NCI-H345 treated with DMSO at 0.1 percent for 48 hours (cell line): Measurements from ENCODE around the gene COL21A1.

Experiments
- DNase-seq: peaks from one replicate; lab custom pipeline; 2025; ENCODE audit not compliant: unreplicated experiment; lab: John Stamatoyannopoulos, UW

The COL21A1 gene

DNA sequence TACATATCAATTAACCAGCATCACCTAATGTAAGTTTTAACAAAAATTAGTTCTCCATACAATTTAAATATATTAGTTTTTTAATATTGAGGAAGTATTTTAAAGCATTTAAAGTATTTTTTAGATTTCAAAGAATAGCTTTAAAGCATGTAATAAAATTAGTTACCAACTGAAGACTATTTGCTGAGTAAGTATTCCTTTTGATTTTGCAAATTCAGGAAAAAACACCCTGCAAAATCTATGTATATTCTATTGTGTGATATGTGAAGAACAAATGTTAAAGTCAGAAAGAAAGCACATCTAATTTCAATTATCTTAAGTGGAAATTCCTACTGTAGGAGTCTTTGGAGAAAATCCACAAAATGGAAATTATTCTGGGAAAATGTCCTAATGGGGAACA, 107.3 kb downstream of the COL21A1 start:
- no peak for DNase-seq

DNA sequence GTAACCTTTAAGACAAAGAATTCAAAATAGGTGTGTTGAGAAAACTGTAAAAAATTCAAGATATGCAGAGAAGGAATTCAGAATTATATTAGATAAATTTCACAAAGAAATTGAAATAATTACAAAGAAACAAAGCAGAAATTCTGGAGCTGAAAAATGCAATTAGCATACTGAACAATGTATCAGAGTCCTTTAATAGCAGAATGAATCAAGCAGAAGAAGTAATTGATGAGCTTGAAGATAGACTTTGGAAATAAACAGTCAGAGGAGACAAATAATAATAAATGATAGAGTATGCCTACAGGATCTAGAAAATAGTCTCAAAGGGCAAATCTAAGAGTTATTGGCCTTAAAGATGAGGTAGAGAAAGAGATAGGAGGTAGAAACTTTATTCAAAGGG, 131.7 kb downstream of the COL21A1 start:
- no peak for DNase-seq

DNA sequence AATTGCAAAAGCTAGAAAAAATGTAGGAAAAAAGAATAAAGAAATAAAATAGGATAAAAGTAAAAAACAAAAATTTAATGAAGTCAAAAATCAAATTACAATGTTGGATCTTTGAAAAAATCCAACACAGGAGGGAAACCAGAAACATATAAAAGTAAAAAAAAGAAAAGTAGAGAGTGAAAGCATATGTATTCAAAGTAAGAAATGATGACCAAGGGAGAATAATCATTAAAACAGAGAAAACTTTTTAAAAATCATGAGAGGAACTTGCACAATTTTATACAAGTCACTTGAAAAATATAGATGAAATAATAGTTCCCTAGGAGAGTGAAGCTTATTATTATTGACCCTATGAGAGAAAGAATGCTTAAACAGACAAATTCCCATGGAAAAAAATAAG, 138.2 kb downstream of the COL21A1 start:
- no peak for DNase-seq

DNA sequence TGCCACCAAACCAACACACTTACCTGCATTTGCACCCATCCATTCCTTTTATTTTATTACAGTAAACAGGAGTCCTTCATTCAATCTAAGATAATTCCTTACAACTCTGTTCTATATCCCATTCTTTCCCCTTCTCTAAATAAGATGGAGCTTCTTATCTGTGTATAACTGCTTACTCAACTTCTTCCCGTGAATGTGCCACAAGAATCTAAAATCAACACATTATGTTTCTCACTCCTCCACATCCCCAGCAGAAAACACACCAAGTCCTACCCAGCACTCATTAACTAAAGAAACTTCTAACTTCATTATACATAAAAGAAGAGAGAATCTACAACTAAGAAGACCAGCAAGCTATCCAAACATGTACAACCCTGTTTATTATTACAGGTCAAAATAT, 141.1 kb downstream of the COL21A1 start:
- DNase-seq = no peak

DNA sequence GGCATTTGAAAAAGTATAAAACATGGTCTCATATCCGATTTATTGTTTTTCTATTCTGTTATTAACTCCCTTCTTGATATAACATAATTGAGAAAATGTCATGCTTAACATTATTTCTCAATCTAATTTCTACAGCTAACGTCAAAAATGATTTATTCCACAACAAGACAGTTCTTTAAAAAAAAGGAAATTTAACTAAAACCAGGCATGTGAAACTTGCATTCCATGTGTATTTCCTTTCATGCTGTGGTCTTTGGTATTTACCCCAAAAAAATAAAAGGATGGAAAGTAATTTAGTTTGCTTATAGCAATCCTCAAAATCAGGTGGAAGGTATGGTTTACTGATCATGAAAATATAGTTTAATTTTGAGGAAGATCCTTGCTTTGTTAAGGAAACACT, 142.8 kb downstream of the COL21A1 start:
- no peak for DNase-seq

DNA sequence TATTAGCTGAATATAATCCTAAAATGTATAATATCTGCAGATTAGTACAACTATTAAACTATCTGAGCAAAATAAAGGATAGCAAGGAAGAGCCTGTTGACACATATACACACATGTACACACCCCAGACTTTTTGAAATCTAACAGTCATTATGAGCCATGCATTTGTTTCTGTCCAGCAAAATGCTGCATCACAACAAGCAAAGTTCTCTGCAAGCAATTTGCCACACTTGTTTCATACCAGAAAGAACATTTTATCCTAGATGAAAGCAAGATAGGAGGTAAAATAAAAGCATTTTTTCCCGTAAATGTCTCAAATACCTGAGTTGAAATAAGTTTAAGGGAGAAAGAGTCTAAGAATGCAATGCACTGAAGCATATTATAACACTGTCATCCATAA, 145.2 kb downstream of the COL21A1 start:
- no peak for DNase-seq

DNA sequence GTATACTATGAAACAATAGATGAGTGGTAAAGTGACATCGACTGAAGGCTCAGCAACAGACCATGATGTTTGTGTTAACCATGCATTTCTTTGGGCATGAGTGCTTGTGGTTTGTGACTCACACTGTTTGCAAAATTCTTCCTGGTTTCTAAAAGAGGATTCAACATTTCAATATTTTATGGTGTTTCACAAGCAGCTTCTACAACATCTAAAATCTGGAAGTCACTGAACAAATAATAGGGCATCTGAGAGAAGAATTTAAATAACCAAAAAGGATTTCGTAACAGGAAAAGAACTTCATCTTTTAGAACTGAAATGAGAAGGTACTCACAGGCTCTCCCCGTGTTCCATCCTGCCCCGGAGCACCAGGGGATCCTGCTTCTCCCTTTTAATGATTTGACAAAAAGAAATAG, 146.2 kb downstream of the COL21A1 start:
- DNase-seq = no peak

DNA sequence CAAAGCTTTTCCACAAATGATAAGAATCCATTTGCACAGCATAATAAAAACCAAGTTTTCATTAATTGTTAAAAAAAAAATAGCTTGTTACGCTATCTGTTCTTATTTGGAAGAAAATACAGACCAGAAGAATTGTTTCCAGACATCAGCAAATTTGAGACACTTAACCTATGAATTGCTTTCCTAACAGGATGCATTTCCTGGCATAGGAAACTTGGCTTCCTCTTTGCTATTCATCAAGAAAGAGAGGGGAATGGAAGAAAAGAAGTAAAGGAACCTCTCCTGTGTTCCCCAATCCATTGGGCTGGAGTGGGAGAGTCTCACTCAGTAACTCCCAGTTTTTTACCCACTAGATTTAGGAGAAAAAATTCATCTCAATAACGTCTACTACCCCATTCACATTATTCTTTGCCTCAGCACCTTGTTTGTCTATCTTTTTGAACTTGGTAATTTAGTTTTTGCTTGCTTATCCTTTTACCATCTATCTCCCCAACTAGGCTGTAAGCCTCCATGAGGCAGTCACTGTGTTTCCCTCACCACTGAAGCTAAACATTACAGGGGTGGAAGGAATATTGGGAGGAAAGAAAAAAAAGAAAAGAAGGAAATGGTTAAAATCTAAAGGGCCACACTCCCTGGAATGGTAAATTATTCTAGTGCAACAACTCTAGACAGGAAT, 150.3 kb downstream of the COL21A1 start:
- DNase-seq = no peak

DNA sequence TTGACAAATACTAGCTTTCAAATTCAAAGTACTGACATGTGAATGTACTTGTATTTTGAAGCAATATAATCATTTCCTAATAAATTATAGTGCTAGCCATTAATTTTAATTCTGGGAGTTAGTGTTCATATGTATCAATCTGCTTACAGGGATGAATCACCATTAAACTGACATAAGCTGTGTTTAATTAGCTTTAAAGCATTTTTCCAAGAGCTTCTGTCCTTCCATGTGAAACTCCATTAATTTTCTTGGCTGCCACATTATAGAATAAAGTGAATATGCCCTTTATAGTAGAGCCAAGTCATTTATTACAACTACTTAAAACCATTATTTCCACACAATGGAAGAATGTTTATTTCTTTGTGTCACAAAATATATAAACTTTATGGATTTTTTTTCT, 150.8 kb downstream of the COL21A1 start:
- DNase-seq = no peak

DNA sequence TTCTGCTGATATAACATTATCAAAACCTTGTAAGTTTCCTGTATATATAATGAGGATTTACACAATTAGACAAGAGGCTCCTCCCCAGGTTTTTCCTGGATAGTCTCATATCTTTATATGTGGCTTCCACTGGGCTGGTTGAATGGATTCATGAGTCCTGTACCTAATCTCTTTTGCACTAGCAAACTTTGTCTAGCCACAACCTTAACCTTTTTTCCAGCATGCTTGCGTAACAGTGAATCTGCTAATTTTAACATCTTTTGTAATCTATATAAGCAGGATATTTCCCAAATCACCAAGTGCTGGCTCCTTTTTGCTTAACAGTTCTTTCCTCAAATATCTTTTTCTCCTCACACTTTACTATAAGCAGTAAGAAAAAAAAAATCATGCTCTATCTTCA, 153.6 kb downstream of the COL21A1 start:
- DNase-seq = no peak

DNA sequence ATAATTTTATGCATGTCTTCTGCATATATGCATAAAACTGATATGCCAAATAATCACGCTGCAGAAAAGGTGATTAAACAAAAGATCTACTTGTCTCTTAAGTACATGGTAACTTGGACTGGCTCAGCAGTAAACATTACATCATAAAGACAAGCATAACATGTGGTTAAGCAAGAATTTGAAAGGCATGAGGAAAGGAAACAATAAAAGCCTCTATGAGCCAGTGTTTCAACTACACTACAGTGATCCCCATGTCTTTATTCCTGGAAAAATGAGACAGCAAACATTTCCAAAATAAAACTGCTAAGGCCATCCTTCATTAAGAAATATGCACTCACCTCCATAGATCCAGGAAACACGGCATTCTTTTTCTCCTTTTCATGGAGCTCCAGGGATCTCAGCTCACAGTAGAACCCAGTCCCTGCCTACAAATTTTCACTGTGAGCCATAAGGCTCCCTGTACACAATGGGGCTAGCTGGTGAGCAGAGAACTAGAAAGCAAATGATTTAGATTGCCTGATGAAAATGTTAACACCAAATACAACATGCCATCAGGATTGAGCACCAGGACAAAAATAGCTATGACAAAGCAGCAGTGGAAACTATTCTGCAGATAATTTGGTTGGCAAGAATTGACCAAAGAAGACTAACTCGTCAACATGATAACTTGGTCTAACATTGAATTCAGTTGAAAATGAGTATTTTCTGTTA, 156.1 kb downstream of the COL21A1 start:
- no peak for DNase-seq

DNA sequence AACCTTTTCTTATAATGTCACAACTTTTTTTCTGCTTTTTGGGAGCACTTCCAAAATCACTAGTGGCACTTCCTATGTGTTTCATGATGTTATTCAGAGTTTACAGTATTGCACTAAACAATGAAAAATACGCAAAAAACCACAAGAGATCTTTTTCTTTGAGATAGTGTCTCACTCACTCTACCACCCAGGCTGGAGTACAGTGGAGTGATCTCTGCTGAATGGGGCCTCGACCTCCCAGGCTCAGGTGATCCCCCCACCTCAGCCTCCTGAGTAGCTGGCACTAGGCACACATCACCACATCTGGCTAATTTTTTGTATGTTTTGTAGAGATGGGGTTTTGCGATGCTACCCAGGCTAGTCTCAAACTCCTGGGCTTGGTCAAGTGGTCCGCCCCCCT, 158.7 kb downstream of the COL21A1 start:
- DNase-seq = no peak

DNA sequence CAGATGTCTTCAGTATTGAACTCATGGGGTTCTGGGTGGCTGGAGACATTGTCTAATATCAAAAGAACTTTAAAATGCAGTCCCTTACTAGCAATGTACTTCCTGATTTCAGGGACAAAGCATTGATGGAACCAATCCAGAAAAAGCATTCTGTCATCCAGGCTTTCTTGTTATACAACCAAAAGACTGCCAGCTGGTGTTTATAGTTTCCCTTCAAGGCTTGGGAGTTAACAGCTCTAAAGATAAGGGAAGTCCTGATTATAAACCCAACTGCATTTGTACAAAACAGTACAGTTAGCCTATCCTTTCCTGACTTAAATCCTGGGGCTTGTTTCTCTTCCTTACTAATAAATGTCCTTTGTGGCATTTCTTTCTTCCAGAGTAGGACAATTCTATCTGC, 160.0 kb downstream of the COL21A1 start:
- DNase-seq = no peak

DNA sequence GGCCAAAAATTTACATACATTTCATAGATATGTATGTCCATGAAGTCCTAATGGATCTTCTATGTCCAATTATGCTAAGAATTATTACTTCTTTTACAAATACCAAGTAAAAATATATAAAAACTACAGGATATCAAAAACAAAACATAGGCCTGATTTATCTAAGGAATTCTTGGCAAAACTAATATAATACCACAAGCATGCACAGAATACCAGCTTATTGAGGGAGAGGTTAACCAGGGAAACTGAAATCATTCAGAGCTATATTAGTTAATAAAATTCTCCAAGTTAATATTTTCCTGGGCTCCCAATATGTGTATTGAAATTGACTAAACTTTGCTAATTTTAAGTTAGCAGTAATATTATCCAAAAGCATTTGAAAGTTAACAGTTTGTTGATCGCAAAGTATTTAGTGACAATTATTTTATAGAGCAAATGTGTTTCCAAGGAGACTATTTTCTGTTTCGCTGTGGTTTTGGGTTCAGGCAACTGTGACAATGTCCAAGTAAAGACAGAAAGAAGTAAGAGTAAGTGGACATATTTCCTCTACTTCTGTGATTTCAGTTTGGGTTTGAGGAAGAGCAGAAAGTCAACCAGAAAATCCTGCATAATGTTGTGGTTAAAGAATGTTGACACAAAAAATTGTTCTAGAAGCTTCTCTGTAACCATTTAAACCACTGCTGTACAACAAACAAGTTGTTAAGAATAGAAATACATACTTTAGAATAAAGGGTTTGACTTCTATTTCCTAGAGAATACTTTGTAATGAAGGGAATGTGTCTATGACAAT, 167.4 kb downstream of the COL21A1 start:
- DNase-seq = no peak

DNA sequence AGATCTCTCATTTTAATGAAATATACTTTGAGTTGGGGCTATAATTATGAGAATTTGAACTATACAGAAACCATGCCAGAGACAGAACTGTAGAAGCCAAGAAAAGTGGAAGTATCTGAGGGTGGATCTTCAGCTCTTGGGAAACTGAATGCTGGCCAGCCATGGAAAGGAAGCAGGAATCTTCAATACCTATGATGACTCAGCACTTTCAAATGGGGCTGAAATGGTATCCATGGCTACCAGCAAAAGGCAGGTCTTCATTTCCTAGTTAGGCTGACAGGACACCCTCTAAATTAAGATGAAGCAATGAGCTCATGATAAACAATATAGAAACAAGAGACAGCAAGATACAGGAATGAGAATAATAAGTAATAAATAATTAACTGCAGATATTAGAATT, 171.3 kb downstream of the COL21A1 start:
- no peak for DNase-seq

DNA sequence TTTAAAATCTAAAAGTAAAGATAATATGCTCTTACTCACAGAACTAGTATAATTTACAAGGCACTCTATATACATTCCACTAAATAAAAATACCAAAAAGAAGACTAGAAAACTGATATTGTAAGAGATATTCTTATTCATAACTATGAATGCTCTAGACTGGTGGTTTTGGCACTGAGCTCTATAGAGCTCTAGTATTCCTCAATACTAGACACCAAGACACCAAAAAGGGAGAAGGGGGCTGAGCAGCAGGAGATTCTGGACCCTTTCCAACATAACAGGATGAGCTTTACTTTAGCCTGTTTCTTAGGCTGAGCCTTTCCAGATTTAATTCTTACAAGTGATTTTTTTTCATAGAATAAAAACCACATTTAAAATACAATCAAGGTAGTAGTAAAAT, 173.6 kb downstream of the COL21A1 start:
- no peak for DNase-seq

DNA sequence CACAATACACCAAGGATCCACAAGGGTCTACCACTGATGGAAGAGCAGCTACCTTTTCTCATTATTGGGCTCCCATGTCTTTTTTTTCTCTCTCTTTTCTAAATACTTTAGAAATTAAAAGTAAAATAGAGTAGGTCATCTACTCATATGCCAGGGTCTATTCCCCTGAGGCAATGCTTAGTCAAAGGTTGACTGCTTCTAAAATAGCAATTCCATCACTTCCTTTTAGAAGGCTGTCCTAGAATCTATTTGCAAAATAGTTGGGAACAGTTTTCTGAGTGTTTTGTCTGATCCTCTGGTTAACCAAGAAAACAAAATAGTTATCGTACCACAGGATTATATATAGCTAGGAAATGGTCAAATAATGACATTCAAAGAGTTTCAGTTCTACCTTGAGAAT, 174.1 kb downstream of the COL21A1 start:
- DNase-seq = no peak

DNA sequence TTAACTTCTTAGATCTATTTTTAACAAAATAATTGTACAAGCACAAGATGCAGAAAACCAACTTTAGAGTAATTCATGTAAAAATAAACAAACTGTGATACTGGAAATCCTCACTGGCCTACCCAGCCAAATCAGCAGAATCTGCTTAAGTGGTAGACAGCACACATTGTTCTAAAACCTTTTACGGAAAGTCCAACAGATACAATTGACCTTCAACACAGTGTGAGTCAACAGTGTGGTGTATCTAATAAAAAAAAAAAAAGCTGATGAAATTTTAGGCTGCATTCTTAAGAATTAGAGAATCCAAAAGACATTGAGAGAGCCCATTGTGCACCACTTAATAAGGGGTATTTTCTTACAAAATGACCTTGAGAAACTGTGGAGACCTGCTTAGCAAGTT, 174.5 kb downstream of the COL21A1 start:
- no peak for DNase-seq

DNA sequence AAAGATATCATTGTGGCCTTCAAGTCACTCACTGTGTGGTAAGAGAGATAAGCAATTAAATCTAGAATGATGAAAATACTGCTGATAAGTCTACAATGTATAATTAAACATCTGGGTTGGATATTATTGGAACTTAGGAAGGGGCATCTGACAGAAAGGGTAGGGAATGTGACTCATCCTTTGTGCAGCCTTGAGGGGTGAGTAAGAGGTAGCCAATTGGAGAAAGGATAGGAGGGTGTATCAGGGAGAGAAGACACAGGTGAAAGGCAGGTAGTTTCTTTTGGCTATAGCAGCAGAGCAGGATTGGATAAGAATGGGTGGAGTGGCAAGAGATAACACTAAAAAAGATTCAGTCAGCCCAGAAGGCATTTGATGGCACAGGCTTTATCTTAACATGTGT, 182.0 kb downstream of the COL21A1 start:
- no peak for DNase-seq

DNA sequence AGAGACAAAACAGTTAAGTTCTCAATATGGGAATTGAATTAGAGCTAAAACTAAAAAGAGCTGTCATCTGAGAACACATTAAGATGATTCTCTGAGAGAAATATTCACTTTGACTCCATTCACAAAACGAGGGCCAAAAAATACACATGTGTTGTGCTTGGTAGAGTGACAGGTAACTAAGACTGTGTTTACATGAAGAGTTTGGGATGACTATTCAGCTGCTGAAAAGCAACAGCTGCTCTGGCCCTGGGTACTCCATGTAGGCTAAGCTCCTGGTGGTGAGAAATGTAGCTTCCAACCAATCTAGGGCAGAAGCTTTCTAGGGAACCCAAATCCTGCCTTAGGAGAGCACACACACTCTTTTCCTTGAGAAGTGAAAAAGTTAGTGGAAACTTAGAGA, 184.5 kb downstream of the COL21A1 start:
- no peak for DNase-seq

DNA sequence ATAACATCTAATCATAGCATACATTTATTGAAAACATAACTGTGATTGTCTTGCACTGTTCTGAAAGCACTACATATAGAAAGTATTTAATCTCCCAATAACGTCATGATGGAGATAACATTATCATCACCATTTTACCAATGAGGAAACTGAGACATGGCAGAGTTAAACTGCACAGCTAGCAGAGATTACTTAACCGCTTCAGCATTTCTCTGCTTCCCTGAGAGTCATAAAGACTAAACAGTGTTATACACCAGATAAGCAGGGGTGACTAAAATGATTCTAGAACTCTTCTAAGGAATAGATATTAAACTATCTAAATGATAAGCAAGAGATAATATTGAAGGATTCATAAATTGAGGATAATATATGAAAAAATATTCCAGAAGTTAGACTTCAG, 188.7 kb downstream of the COL21A1 start:
- no peak for DNase-seq

DNA sequence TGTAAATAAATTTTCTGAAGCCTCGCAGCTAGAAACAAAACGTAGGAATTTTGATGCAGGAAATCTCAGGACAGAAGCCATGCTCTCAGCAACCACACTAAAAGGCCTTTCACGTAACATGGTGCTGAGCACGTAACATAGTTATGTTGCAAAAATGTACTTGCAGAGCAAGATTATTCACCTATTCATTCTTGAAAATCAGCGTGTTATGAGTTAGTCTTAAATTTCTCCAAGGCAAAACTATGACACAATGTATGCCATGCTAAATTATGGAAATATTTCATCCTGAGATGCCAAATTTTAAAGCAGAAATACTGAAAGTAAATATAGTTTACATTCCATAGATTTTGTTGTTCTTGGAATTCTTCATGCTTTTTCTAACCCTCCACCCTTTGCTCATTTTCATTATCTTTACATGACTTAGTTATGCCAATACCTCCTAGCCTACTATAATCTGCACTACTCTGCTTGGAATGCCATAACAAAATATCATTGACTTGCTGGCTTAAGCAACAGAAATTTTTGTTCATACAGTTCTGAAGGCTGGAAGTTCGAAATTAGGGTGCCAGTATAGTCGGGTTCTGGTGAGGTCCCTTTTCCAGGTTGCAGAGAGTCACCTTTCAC, 192.2 kb downstream of the COL21A1 start:
- no peak for DNase-seq
